Loucy (cell line): ENCODE data around the gene HMSD.

ENCODE experiments used
- H2AFZ ChIP-seq: fragments of 200-600 bp; sonication (generic); 2 replicates; pipeline ENCODE4 v1.6.0; 2016; ENCODE audit warnings: antibody characterized with exemption, mild to moderate bottlenecking, low read length, moderate library complexity
- H3F3A ChIP-seq: fragments of 200-600 bp; 2 replicates; pipeline ENCODE4 v1.6.0; 2016; ENCODE audit warnings: antibody characterized with exemption, low read depth, mild to moderate bottlenecking
- H3K27me3 ChIP-seq: fragments of 200-600 bp; sonication (generic); 2 replicates; pipeline ENCODE4 v1.6.1; 2014; ENCODE audit warnings: low read length, mild to moderate bottlenecking; ENCODE audit not compliant: insufficient read depth, poor library complexity, severe bottlenecking
- H3K36me3 ChIP-seq: fragments of 200-600 bp; sonication (generic); 2 replicates; pipeline ENCODE4 v1.6.1; 2016; ENCODE audit warnings: low read length; ENCODE audit not compliant: insufficient read depth
- H3K4me1 ChIP-seq: fragments of 200-600 bp; sonication (generic); 2 replicates; pipeline ENCODE4 v1.5.1; 2014; ENCODE audit warnings: low read length, mild to moderate bottlenecking; ENCODE audit not compliant: insufficient read depth, poor library complexity, severe bottlenecking
- H3K4me2 ChIP-seq: fragments of 200-600 bp; sonication (generic); 2 replicates; pipeline ENCODE4 v1.6.0; 2014; ENCODE audit warnings: antibody characterized with exemption, low read length, low read depth, mild to moderate bottlenecking; ENCODE audit not compliant: poor library complexity, severe bottlenecking
- H3K4me3 ChIP-seq: fragments of 200-600 bp; sonication (generic); 2 replicates; pipeline ENCODE4 v1.5.1; 2014; ENCODE audit warnings: low read length, mild to moderate bottlenecking, mixed read lengths; ENCODE audit not compliant: poor library complexity, severe bottlenecking
- H3K79me2 ChIP-seq: fragments of 200-600 bp; sonication (generic); 2 replicates; pipeline ENCODE4 v1.6.1; 2014; ENCODE audit warnings: low read length; ENCODE audit not compliant: insufficient read depth
- H3K9ac ChIP-seq: fragments of 200-600 bp; sonication (generic); 2 replicates; pipeline ENCODE4 v1.6.0; 2014; ENCODE audit warnings: mild to moderate bottlenecking, low read depth, low read length, moderate library complexity; ENCODE audit not compliant: poor library complexity, severe bottlenecking
- H3K9me2 ChIP-seq: fragments of 200-600 bp; sonication (generic); replicated peaks from 2 replicates; pipeline ENCODE4 v1.6.1; 2016; ENCODE audit warnings: low read depth, low read length, mixed read lengths
- H3K9me3 ChIP-seq: fragments of 200-600 bp; sonication (generic); 2 replicates; pipeline ENCODE4 v1.6.1; 2014; ENCODE audit warnings: mild to moderate bottlenecking, antibody characterized with exemption, low read length, low read depth; ENCODE audit not compliant: insufficient read depth
- H4K20me1 ChIP-seq: fragments of 200-600 bp; sonication (generic); 2 replicates; pipeline ENCODE4 v1.6.0; 2014; ENCODE audit warnings: antibody characterized with exemption, low read length, mild to moderate bottlenecking; ENCODE audit not compliant: insufficient read depth, poor library complexity, severe bottlenecking
- EZH2phosphoT487 ChIP-seq: fragments of 200-600 bp; IDR thresholded peaks from 2 replicates; pipeline ENCODE4 v1.6.1; 2018; ENCODE audit warnings: antibody characterized with exemption, mild to moderate bottlenecking, moderate library complexity, borderline replicate concordance
- TF ChIP-seq, protein P1 (sequence below): fragments of 200-600 bp; sonication (generic); conservative IDR thresholded peaks from 2 replicates; pipeline ENCODE4 v1.5.1; 2014; ENCODE audit warnings: mild to moderate bottlenecking, antibody characterized with exemption, low read length

HMSD gene

DNA sequence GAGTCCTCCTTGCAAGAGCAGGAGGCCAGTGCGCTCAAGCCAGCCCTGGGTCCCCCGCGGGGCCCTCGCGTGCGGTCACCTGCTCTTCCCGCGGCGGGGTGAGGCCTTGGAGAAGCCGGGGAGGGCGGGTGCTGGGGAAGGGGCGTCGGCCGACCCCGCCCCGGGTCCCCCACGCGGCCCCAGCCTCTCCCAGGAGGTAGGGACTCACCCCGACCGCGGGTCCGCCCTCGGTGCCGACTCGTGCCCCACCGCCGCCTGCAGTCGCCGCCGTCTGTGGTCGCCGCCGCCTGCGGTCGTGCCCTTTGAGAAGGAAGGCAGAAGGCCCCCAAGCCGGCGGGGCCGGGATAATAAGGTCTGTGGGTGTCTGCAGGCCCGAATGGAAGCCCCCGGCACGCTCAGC, 53.5 kb downstream of the HMSD start:
- no peak for TF ChIP-seq EZH2phosphoT487
- TF ChIP-seq, protein P1, sequence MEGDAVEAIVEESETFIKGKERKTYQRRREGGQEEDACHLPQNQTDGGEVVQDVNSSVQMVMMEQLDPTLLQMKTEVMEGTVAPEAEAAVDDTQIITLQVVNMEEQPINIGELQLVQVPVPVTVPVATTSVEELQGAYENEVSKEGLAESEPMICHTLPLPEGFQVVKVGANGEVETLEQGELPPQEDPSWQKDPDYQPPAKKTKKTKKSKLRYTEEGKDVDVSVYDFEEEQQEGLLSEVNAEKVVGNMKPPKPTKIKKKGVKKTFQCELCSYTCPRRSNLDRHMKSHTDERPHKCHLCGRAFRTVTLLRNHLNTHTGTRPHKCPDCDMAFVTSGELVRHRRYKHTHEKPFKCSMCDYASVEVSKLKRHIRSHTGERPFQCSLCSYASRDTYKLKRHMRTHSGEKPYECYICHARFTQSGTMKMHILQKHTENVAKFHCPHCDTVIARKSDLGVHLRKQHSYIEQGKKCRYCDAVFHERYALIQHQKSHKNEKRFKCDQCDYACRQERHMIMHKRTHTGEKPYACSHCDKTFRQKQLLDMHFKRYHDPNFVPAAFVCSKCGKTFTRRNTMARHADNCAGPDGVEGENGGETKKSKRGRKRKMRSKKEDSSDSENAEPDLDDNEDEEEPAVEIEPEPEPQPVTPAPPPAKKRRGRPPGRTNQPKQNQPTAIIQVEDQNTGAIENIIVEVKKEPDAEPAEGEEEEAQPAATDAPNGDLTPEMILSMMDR = no peak
- H3K4me3 ChIP-seq = no peak overlapping the region
- H3K79me2 ChIP-seq = no peaks in the 10 kb centered on the region
- no peaks in the 10 kb centered on the region for H3F3A ChIP-seq
- no peaks in the 10 kb centered on the region for H3K9me3 ChIP-seq
- no peak overlapping the region for H2AFZ ChIP-seq
- H3K36me3 ChIP-seq = no peaks in the 10 kb centered on the region
- H3K4me2 ChIP-seq = no peak overlapping the region
- no peaks in the 10 kb centered on the region for H3K9me2 ChIP-seq
- no peaks in the 10 kb centered on the region for H4K20me1 ChIP-seq
- no peaks in the 10 kb centered on the region for H3K4me1 ChIP-seq
- H3K9ac ChIP-seq = no peak overlapping the region
- H3K27me3 ChIP-seq = no peaks in the 10 kb centered on the region

DNA sequence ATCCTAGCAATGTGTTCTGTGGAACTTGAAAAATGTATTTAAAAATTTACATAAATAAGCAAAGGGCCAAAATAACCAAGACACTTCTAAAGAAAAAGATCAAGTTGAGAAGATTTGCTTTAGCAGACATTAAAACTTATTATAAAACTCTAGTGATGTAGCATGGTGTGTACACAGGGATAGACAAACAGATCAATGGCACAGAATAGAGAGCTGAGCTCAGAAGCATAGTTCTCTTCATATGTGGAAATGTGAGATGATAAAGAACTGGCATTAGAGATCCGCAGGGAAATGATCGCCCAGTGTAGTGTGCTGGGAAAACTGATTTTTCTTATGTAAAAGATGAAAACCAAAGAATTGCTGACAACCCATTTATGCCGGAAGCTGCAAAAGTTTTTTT, 60.2 kb downstream of the HMSD start:
- no peak for TF ChIP-seq EZH2phosphoT487
- TF ChIP-seq, protein P1 = no peak
- Histone ChIP-seq H3K9ac (no peak overlapping the region), H3K9me2 (no peaks in the 10 kb centered on the region), H3K36me3 (no peaks in the 10 kb centered on the region), H3K4me3 (no peak overlapping the region), H3K27me3 (no peaks in the 10 kb centered on the region), H4K20me1 (no peaks in the 10 kb centered on the region), H3K79me2 (no peaks in the 10 kb centered on the region), H3K4me1 (no peaks in the 10 kb centered on the region), H3K4me2 (no peak overlapping the region), H3F3A (no peaks in the 10 kb centered on the region), H3K9me3 (no peaks in the 10 kb centered on the region), H2AFZ (no peak overlapping the region)
